ENCODE measurements around the gene DCC. TPM values are rescaled to one million over a fixed set of nuclear protein-coding genes. Genes with fewer than 3 reads are reported as not detected.

Gene DCC
- total and polyA plus RNA-seq, 2 experiments from 2014 or later, result 0.53 to 0.73 TPM

DNA sequence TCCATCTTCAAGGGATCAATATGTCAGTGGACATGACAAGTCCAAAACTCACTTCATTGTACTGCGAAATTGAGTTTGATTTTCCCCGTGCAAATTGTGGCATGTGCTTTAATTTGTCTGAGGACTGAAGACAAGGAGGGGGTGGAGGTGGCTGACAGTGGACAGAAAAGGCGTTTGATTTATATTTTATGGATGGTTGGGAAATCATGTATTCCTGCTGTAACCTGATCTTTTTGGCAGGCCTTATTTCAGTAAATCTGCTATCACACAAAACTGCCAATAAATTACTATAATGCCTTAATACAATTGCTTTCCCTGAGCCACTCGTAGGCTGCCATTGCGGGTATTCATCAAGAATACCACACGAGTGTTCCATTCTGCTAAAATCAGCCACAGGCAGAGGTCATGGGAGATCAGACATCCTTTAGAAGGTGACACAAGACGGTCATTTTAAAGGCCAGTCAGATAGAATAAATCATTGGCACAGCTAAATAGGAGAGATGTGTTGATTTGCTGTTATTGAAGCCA, 1164.0 kb downstream of the DCC start:
- Mint-ChIP-seq H3K9me3 (no peaks in the 10 kb centered on the region), H3K27ac (no peak overlapping the region), H3K27me3 (ENCODE audit: insufficient read depth, low read depth, poor library complexity) (peaks cover 4% of the 10 kb centered on the region), H3K4me1 (no peaks in the 10 kb centered on the region; the same call in 2 of the 3 replicates), H3K36me3 (ENCODE audit: low read depth) (no peaks in the 10 kb centered on the region), H3K4me3 (no peak overlapping the region)
- no peak overlapping the region for H3K4me2 ChIP-seq
- H2AFZ ChIP-seq, result no peak overlapping the region
- H3K36me3 ChIP-seq (ENCODE audit: insufficient read depth), result no peaks in the 10 kb centered on the region
- H4K20me1 ChIP-seq (replicated peaks; ENCODE audit: insufficient read depth), result no peaks in the 10 kb centered on the region
- TF ChIP-seq CTCF (conservative IDR thresholded peaks at IDR 0.05; ENCODE audit: low read depth in 2 of 2), result no peak
- TF ChIP-seq, protein P1, sequence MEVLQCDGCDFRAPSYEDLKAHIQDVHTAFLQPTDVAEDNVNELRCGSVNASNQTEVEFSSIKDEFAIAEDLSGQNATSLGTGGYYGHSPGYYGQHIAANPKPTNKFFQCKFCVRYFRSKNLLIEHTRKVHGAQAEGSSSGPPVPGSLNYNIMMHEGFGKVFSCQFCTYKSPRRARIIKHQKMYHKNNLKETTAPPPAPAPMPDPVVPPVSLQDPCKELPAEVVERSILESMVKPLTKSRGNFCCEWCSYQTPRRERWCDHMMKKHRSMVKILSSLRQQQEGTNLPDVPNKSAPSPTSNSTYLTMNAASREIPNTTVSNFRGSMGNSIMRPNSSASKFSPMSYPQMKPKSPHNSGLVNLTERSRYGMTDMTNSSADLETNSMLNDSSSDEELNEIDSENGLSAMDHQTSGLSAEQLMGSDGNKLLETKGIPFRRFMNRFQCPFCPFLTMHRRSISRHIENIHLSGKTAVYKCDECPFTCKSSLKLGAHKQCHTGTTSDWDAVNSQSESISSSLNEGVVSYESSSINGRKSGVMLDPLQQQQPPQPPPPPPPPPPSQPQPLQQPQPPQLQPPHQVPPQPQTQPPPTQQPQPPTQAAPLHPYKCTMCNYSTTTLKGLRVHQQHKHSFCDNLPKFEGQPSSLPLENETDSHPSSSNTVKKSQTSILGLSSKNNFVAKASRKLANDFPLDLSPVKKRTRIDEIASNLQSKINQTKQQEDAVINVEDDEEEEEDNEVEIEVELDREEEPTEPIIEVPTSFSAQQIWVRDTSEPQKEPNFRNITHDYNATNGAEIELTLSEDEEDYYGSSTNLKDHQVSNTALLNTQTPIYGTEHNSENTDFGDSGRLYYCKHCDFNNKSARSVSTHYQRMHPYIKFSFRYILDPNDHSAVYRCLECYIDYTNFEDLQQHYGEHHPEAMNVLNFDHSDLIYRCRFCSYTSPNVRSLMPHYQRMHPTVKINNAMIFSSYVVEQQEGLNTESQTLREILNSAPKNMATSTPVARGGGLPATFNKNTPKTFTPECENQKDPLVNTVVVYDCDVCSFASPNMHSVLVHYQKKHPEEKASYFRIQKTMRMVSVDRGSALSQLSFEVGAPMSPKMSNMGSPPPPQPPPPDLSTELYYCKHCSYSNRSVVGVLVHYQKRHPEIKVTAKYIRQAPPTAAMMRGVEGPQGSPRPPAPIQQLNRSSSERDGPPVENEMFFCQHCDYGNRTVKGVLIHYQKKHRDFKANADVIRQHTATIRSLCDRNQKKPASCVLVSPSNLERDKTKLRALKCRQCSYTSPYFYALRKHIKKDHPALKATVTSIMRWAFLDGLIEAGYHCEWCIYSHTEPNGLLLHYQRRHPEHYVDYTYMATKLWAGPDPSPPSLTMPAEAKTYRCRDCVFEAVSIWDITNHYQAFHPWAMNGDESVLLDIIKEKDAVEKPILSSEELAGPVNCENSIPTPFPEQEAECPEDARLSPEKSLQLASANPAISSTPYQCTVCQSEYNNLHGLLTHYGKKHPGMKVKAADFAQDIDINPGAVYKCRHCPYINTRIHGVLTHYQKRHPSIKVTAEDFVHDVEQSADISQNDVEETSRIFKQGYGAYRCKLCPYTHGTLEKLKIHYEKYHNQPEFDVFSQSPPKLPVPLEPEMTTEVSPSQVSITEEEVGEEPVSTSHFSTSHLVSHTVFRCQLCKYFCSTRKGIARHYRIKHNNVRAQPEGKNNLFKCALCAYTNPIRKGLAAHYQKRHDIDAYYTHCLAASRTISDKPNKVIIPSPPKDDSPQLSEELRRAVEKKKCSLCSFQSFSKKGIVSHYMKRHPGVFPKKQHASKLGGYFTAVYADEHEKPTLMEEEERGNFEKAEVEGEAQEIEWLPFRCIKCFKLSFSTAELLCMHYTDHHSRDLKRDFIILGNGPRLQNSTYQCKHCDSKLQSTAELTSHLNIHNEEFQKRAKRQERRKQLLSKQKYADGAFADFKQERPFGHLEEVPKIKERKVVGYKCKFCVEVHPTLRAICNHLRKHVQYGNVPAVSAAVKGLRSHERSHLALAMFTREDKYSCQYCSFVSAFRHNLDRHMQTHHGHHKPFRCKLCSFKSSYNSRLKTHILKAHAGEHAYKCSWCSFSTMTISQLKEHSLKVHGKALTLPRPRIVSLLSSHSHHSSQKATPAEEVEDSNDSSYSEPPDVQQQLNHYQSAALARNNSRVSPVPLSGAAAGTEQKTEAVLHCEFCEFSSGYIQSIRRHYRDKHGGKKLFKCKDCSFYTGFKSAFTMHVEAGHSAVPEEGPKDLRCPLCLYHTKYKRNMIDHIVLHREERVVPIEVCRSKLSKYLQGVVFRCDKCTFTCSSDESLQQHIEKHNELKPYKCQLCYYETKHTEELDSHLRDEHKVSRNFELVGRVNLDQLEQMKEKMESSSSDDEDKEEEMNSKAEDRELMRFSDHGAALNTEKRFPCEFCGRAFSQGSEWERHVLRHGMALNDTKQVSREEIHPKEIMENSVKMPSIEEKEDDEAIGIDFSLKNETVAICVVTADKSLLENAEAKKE (CRISPR knock-in tag; IDR thresholded peaks at IDR 0.05), result no peak
- TF ChIP-seq ZNF331 (CRISPR knock-in tag; IDR thresholded peaks at IDR 0.05; ENCODE audit: low read depth), result no peak
- TF ChIP-seq, protein P2, sequence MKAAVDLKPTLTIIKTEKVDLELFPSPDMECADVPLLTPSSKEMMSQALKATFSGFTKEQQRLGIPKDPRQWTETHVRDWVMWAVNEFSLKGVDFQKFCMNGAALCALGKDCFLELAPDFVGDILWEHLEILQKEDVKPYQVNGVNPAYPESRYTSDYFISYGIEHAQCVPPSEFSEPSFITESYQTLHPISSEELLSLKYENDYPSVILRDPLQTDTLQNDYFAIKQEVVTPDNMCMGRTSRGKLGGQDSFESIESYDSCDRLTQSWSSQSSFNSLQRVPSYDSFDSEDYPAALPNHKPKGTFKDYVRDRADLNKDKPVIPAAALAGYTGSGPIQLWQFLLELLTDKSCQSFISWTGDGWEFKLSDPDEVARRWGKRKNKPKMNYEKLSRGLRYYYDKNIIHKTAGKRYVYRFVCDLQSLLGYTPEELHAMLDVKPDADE (IDR thresholded peaks at IDR 0.05), result no peak
- TF ChIP-seq EZH2 (IDR thresholded peaks at IDR 0.05; ENCODE audit: low read depth, unreplicated experiment), result no peak
- TF ChIP-seq CREB1 (CRISPR knock-in tag; IDR thresholded peaks at IDR 0.05; ENCODE audit: low read depth), result no peak
- TF ChIP-seq EZH2phosphoT487 (IDR thresholded peaks at IDR 0.05; ENCODE audit: unreplicated experiment), result no peak
- no peak for TF ChIP-seq ZNF114 (CRISPR knock-in tag; IDR thresholded peaks at IDR 0.05)
- H3K4me3 ChIP-seq, result no peak overlapping the region
- no peaks in the 10 kb centered on the region for H3F3A ChIP-seq (replicated peaks; ENCODE audit: low read depth)
- DNase-seq (ENCODE audit: low spot score) (no peak), ATAC-seq (no peak)
- no peaks in the 10 kb centered on the region for H3K79me2 ChIP-seq (replicated peaks; ENCODE audit: insufficient read depth)
- H3K27ac ChIP-seq (ENCODE audit: low read depth), result no peak overlapping the region
- H3K4me1 ChIP-seq (ENCODE audit: insufficient read depth), result no peaks in the 10 kb centered on the region
- H3K9me2 ChIP-seq (ENCODE audit: insufficient read depth), result peaks cover 6% of the 10 kb centered on the region; the same call in 1 of the 2 replicates
- H3K27me3 ChIP-seq (ENCODE audit: insufficient read depth), result no peaks in the 10 kb centered on the region

Measured in GM23338 (cell line).